Activated CD4-positive, alpha-beta T cell treated with anti-CD3 and anti-CD28 coated beads, Interleukin-2, amount 50 U/mL, for 16 hours (primary cell): ENCODE measurements around the gene GMPR2.
A peak's percentile ranks its signal among the peaks of the same experiment; 100 is the strongest.

Source experiments
- DNase-seq: peaks from one replicate; pipeline ENCODE4 v3.0.0-alpha.2; 2020

Gene GMPR2

GRCh38 chr14:24270537-24271133 is 37.9 kb downstream of the GMPR2 start:
- DNase-seq: no peak

GRCh38 chr14:24271134-24271833 is 38.6 kb downstream of the GMPR2 start, which contains the start of gene RABGGTA:
Gene RABGGTA, minus strand, starts transcription at chr14:24271597. Its CDS starts 482 bp downstream, at chr14:24271115.
- DNase-seq: peak; percentile 90

GRCh38 chr14:24271834-24272263 is 39.1 kb downstream of the GMPR2 start:
- no peak for DNase-seq

- DNase-seq: no peak
These were observed 39.7 kb downstream of the GMPR2 start for GRCh38 chr14:24272467-24272866.

- DNase-seq: no peak
These were observed 40.8 kb downstream of the GMPR2 start for GRCh38 chr14:24273422-24273998.

GRCh38 chr14:24274101-24274543 is 41.4 kb downstream of the GMPR2 start:
- peak; percentile 92 for DNase-seq

- DNase-seq: no peak
These were observed 44.3 kb downstream of the GMPR2 start for GRCh38 chr14:24277071-24277470.

- DNase-seq: no peak
These were observed 45.0 kb downstream of the GMPR2 start for GRCh38 chr14:24277606-24278321.

- DNase-seq: no peak
These were observed 45.7 kb downstream of the GMPR2 start for GRCh38 chr14:24278424-24278823.

GRCh38 chr14:24279301-24280186 is 46.8 kb downstream of the GMPR2 start:
- DNase-seq: peak; percentile 66

GRCh38 chr14:24280797-24281460 is 48.2 kb downstream of the GMPR2 start:
- DNase-seq: no peak

- DNase-seq: no peak
These were observed 48.9 kb downstream of the GMPR2 start for GRCh38 chr14:24281636-24282035.

GRCh38 chr14:24282736-24283135 is 50.0 kb downstream of the GMPR2 start:
- DNase-seq: no peak

GRCh38 chr14:24283796-24284460 is 51.2 kb downstream of the GMPR2 start:
- DNase-seq: no peak

GRCh38 chr14:24284501-24285035 is 51.8 kb downstream of the GMPR2 start:
- no peak for DNase-seq

- no peak for DNase-seq
These were observed 52.6 kb downstream of the GMPR2 start for GRCh38 chr14:24285351-24285750.

GRCh38 chr14:24286996-24287395 is 54.3 kb downstream of the GMPR2 start:
- DNase-seq: no peak
